Activated CD8-positive, alpha-beta memory T cell treated with anti-CD3 and anti-CD28 coated beads, Interleukin-2, amount 50 U/mL, for 24 hours (primary cell): ENCODE measurements around the gene KIAA0586.
"Not testable (repeated sequence)": the region's sequence is repeated elsewhere in the genome, so short reads cannot be mapped to it uniquely, and the experiment has no call there.

ENCODE experiments used
- DNase-seq: peaks from one replicate; pipeline ENCODE4 v3.0.0-alpha.2; 2020; ENCODE audit errors: extremely low read depth

Gene KIAA0586

GRCh38 chr14:58427281-58428117 lies at the start of gene KIAA0586, which contains the start of gene TIMM9:
Gene KIAA0586 (plus strand): TSS chr14:58427719. CDS start chr14:58428265, 546 bp downstream.
Gene TIMM9 (minus strand): TSS chr14:58427531. CDS start chr14:58411945, 15,586 bp downstream.
- DNase-seq: peak; percentile 93

- no peak for DNase-seq
These were observed 36.7 kb upstream of the KIAA0586 start for GRCh38 chr14:58390830-58391229.

- no peak for DNase-seq
These were observed 32.0 kb upstream of the KIAA0586 start for GRCh38 chr14:58395562-58395811.

- DNase-seq: peak; percentile 27
These were observed 31.4 kb upstream of the KIAA0586 start, which contains the start of gene TOMM20L for GRCh38 chr14:58395812-58396788. Gene TOMM20L (plus strand): TSS chr14:58395930. CDS start chr14:58395958, 28 bp downstream.

GRCh38 chr14:58397156-58397555 lies 30.4 kb upstream of the KIAA0586 start:
- no peak for DNase-seq

- DNase-seq: no peak
These were observed 29.0 kb upstream of the KIAA0586 start for GRCh38 chr14:58398495-58398894.

- DNase-seq: no peak
These were observed 28.6 kb upstream of the KIAA0586 start for GRCh38 chr14:58398895-58399294.

GRCh38 chr14:58401587-58401986 lies 25.9 kb upstream of the KIAA0586 start:
- DNase-seq: no peak

GRCh38 chr14:58408681-58409215 lies 18.8 kb upstream of the KIAA0586 start:
- no peak for DNase-seq

GRCh38 chr14:58414845-58415244 lies 12.7 kb upstream of the KIAA0586 start:
- no peak for DNase-seq

- DNase-seq: no peak
These were observed 11.6 kb upstream of the KIAA0586 start for GRCh38 chr14:58415636-58416547.

- not testable (repeated sequence) for DNase-seq
These were observed 10.6 kb upstream of the KIAA0586 start for GRCh38 chr14:58416934-58417333.

GRCh38 chr14:58426670-58427280 lies 744 bp upstream of the KIAA0586 start:
- peak; percentile 26 for DNase-seq

GRCh38 chr14:58428118-58428683 lies 682 bp downstream of the KIAA0586 start:
- no peak for DNase-seq

- DNase-seq: no peak
These were observed 2.6 kb downstream of the KIAA0586 start for GRCh38 chr14:58430156-58430555.

GRCh38 chr14:58439476-58439875 lies 12.0 kb downstream of the KIAA0586 start:
- no peak for DNase-seq

GRCh38 chr14:58444627-58445026 lies 17.1 kb downstream of the KIAA0586 start:
- DNase-seq: no peak

- no peak for DNase-seq
These were observed 28.2 kb downstream of the KIAA0586 start for GRCh38 chr14:58455593-58456265.

- no peak for DNase-seq
These were observed 33.3 kb downstream of the KIAA0586 start for GRCh38 chr14:58460772-58461171.

GRCh38 chr14:58463147-58463546 lies 35.6 kb downstream of the KIAA0586 start:
- no peak for DNase-seq
